PC-3 (cell line): ENCODE data around the gene TNFRSF19. TPM values are rescaled to one million over a fixed set of nuclear protein-coding genes. Genes with fewer than 3 reads are reported as not detected.

Source experiments
- ATAC-seq: fragments of 200-7000 bp; cut with Tn5 transposase; 2 replicates; pipeline ENCODE4 v1.9.1; 2020; ENCODE audit warnings: mild to moderate bottlenecking, moderate library complexity
- BruUV-seq: library from RNA; stranded (reverse); fragments of 400-500 nt; replicated peaks from 2 replicates; lab custom pipeline; 2021; lab: Mats Ljungman, UMichigan
- CTCF ChIA-PET: fragments of 300-600 bp; sonication (Branson Sonifier 250); formaldehyde crosslinking; loops from one replicate; lab custom pipeline; 2022; ENCODE audit warnings: antibody characterized with exemption; lab: Charles Lee
- POLR2A ChIA-PET: fragments of 300-600 bp; sonication (Branson Sonifier 250); formaldehyde crosslinking; loops from one replicate; lab custom pipeline; 2022; ENCODE audit warnings: antibody characterized with exemption; ENCODE audit not compliant: unreplicated experiment; lab: Charles Lee
- DNase-seq: peaks from one replicate; pipeline ENCODE4 v3.0.0-alpha.2; 2015
- H2AFZ ChIP-seq: fragments of 300-600 bp; sonication (generic); 2 replicates; pipeline ENCODE4 v1.6.0; 2016; ENCODE audit warnings: antibody characterized with exemption, low read length
- H3F3A ChIP-seq: fragments of 300-600 bp; sonication (generic); one replicate; pipeline ENCODE4 v1.6.0; 2017; ENCODE audit warnings: antibody characterized with exemption, low read length, control low read depth, mild to moderate bottlenecking; ENCODE audit not compliant: unreplicated experiment
- H3K27ac ChIP-seq: fragments of 300-600 bp; sonication (generic); 2 replicates; pipeline ENCODE4 v1.5.1; 2016; ENCODE audit warnings: mild to moderate bottlenecking, low read length
- H3K27me3 ChIP-seq: fragments of 300-600 bp; sonication (generic); 2 replicates; pipeline ENCODE4 v1.6.1; 2016; ENCODE audit warnings: low read length, mixed read lengths
- H3K36me3 ChIP-seq: fragments of 300-600 bp; sonication (generic); 2 replicates; pipeline ENCODE4 v1.6.1; 2016; ENCODE audit warnings: low read depth, mixed run types, low read length, mixed read lengths
- H3K4me1 ChIP-seq: fragments of 300-600 bp; sonication (generic); 2 replicates; pipeline ENCODE4 v1.5.1; 2016; ENCODE audit warnings: low read length; ENCODE audit not compliant: insufficient read depth
- H3K4me2 ChIP-seq: fragments of 300-600 bp; sonication (generic); 2 replicates; pipeline ENCODE4 v1.6.0; 2016; ENCODE audit warnings: low read length
- H3K4me3 ChIP-seq: fragments of 300-600 bp; sonication (generic); 2 replicates; pipeline ENCODE4 v1.5.1; 2016; ENCODE audit warnings: mild to moderate bottlenecking, low read length, mixed read lengths
- H3K79me2 ChIP-seq: fragments of 300-600 bp; sonication (generic); 2 replicates; pipeline ENCODE4 v1.6.1; 2017; ENCODE audit warnings: low read length, mixed read lengths
- H3K9ac ChIP-seq: fragments of 300-600 bp; sonication (generic); 2 replicates; pipeline ENCODE4 v1.6.0; 2016; ENCODE audit warnings: mild to moderate bottlenecking, low read length
- H3K9me2 ChIP-seq: fragments of 300-600 bp; sonication (generic); replicated peaks from 2 replicates; pipeline ENCODE4 v1.6.1; 2016; ENCODE audit warnings: mixed run types, low read length, mixed read lengths
- H3K9me3 ChIP-seq: fragments of 300-600 bp; sonication (generic); 2 replicates; pipeline ENCODE4 v1.6.1; 2016; ENCODE audit warnings: low read length, mixed read lengths
- H4K20me1 ChIP-seq: fragments of 300-600 bp; sonication (generic); 2 replicates; pipeline ENCODE4 v1.6.1; 2016; ENCODE audit warnings: low read length, mixed read lengths
- EZH2 ChIP-seq: fragments of 300-600 bp; sonication (generic); IDR thresholded peaks from one replicate; pipeline ENCODE4 v1.6.1; 2017; ENCODE audit warnings: antibody characterized with exemption, mild to moderate bottlenecking, low read length; ENCODE audit not compliant: unreplicated experiment
- EZH2phosphoT487 ChIP-seq: fragments of 300-600 bp; sonication (generic); IDR thresholded peaks from 2 replicates; pipeline ENCODE4 v1.6.1; 2018; ENCODE audit warnings: mild to moderate bottlenecking, antibody characterized with exemption, low read length, borderline replicate concordance
- intact Hi-C: fragments of 100-400 bp; cut with micrococcal nuclease; formaldehyde crosslinking; loops from 2 replicates; pipeline ENCODE4 v1.9.0; 2023
- total RNA-seq: library from RNA; depleted of rRNA; stranded (reverse); fragments of >200 nt; gene quantifications from 2 replicates; pipeline ENCODE4 v1.2.3, GENCODE V29; 2014
- TF ChIP-seq, protein P1 (sequence below): fragments of 300-600 bp; sonication (generic); conservative IDR thresholded peaks from 2 replicates; pipeline ENCODE4 v1.5.1; 2017; ENCODE audit warnings: antibody characterized with exemption, low read depth, mild to moderate bottlenecking, low read length

Gene TNFRSF19
- total RNA-seq, 1 experiment from 2014 or later = 6.1 TPM

- no peaks in the 10 kb centered on the region for H3F3A ChIP-seq
Measured at GRCh38 chr13:23612731-23613130, 42.5 kb downstream of the TNFRSF19 start.

GRCh38 chr13:23613596-23613995, 43.4 kb downstream of the TNFRSF19 start:
- no peaks in the 10 kb centered on the region for H3K9me2 ChIP-seq
- no peak for ATAC-seq
- no peaks in the 10 kb centered on the region for H3K27me3 ChIP-seq
- CTCF ChIA-PET = no interaction called here
- no peaks in the 10 kb centered on the region for H3K9me3 ChIP-seq
- H3K4me2 ChIP-seq = no peak overlapping the region
- no TSS peak for BruUV-seq
- H3K4me1 ChIP-seq = peaks cover 31% of the 10 kb centered on the region
- POLR2A ChIA-PET = no interaction called here
- no peaks in the 10 kb centered on the region for H3K79me2 ChIP-seq
- no peak overlapping the region for H3K9ac ChIP-seq
- H2AFZ ChIP-seq = no peak overlapping the region
- no peaks in the 10 kb centered on the region for H3F3A ChIP-seq
- H4K20me1 ChIP-seq = no peaks in the 10 kb centered on the region
- no peak for DNase-seq
- H3K27ac ChIP-seq = no peak overlapping the region
- TF ChIP-seq, protein P1, sequence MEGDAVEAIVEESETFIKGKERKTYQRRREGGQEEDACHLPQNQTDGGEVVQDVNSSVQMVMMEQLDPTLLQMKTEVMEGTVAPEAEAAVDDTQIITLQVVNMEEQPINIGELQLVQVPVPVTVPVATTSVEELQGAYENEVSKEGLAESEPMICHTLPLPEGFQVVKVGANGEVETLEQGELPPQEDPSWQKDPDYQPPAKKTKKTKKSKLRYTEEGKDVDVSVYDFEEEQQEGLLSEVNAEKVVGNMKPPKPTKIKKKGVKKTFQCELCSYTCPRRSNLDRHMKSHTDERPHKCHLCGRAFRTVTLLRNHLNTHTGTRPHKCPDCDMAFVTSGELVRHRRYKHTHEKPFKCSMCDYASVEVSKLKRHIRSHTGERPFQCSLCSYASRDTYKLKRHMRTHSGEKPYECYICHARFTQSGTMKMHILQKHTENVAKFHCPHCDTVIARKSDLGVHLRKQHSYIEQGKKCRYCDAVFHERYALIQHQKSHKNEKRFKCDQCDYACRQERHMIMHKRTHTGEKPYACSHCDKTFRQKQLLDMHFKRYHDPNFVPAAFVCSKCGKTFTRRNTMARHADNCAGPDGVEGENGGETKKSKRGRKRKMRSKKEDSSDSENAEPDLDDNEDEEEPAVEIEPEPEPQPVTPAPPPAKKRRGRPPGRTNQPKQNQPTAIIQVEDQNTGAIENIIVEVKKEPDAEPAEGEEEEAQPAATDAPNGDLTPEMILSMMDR = no peak
- no peak for TF ChIP-seq EZH2phosphoT487
- TF ChIP-seq EZH2 = no peak
- no peaks in the 10 kb centered on the region for H3K36me3 ChIP-seq
- intact Hi-C loops = no loop called here
- no peak overlapping the region for H3K4me3 ChIP-seq

More at GRCh38 chr13:23612731-23613130, 42.5 kb downstream of the TNFRSF19 start:
- intact Hi-C loops = no loop called here
- Histone ChIP-seq H3K9ac (no peak overlapping the region), H3K4me3 (no peak overlapping the region), H3K4me1 (peaks cover 26% of the 10 kb centered on the region), H3K9me2 (no peaks in the 10 kb centered on the region), H3K27ac (no peak overlapping the region), H3K36me3 (no peaks in the 10 kb centered on the region), H4K20me1 (no peaks in the 10 kb centered on the region), H3K9me3 (no peaks in the 10 kb centered on the region), H2AFZ (no peak overlapping the region), H3K4me2 (no peak overlapping the region), H3K27me3 (no peaks in the 10 kb centered on the region), H3K79me2 (no peaks in the 10 kb centered on the region)
- BruUV-seq = no TSS peak
- ChIA-PET CTCF (no interaction called here), POLR2A (no interaction called here)
- no peak for ATAC-seq
- DNase-seq = no peak
- TF ChIP-seq EZH2 = no peak
- TF ChIP-seq, protein P1 = no peak
- TF ChIP-seq EZH2phosphoT487 = no peak

GRCh38 chr13:23615395-23616081, 45.3 kb downstream of the TNFRSF19 start:
- no peak for DNase-seq
- Histone ChIP-seq H3K27ac (no peak overlapping the region), H3K9ac (no peak overlapping the region), H3K79me2 (no peaks in the 10 kb centered on the region), H3K36me3 (no peaks in the 10 kb centered on the region), H3K4me1 (peaks cover 15% of the 10 kb centered on the region; the same call in 1 of the 2 replicates), H3K9me3 (no peaks in the 10 kb centered on the region), H2AFZ (no peak overlapping the region), H4K20me1 (no peaks in the 10 kb centered on the region), H3K9me2 (no peaks in the 10 kb centered on the region), H3K27me3 (no peaks in the 10 kb centered on the region), H3K4me3 (no peak overlapping the region), H3K4me2 (no peak overlapping the region), H3F3A (no peaks in the 10 kb centered on the region)
- no TSS peak for BruUV-seq
- POLR2A ChIA-PET = no interaction called here
- CTCF ChIA-PET = no interaction called here
- intact Hi-C loops = no loop called here
- no peak for ATAC-seq
- no peak for TF ChIP-seq EZH2
- TF ChIP-seq, protein P1 = no peak
